Activated CD4-positive, alpha-beta memory T cell treated with anti-CD3 and anti-CD28 coated beads for 36 hours (primary cell): ENCODE measurements around the gene MYO1E. TPM values are rescaled to one million over a fixed set of nuclear protein-coding genes. Genes with fewer than 3 reads are reported as not detected.
"Not testable (repeated sequence)": the region's sequence is repeated elsewhere in the genome, so short reads cannot be mapped to it uniquely, and the experiment has no call there.

Experiments used
- CTCF ChIA-PET: fragments of 350-600 bp; sonication (Branson Sonifier 250); formaldehyde crosslinking; loops from one replicate; lab custom pipeline; 2021; ENCODE audit warnings: antibody characterized with exemption, inconsistent platforms; lab: Charles Lee
- POLR2A ChIA-PET: fragments of 350-600 bp; sonication (Branson Sonifier 250); formaldehyde crosslinking; loops from one replicate; lab custom pipeline; 2021; ENCODE audit warnings: antibody characterized with exemption; lab: Charles Lee
- DNase-seq: peaks from one replicate; pipeline ENCODE4 v3.0.0-alpha.2; 2020
- H3K27ac Mint-ChIP-seq: one replicate; pipeline ENCODE4 v1.8.0; 2021; ENCODE audit warnings: mixed read lengths
- H3K27me3 Mint-ChIP-seq: one replicate; pipeline ENCODE4 v1.8.0; 2021; ENCODE audit warnings: mixed read lengths
- H3K36me3 Mint-ChIP-seq: one replicate; pipeline ENCODE4 v1.8.0; 2021; ENCODE audit warnings: mixed read lengths
- H3K4me1 Mint-ChIP-seq: one replicate; pipeline ENCODE4 v1.8.0; 2021; ENCODE audit warnings: low read depth, mixed read lengths
- H3K4me3 Mint-ChIP-seq: one replicate; pipeline ENCODE4 v1.8.0; 2021; ENCODE audit warnings: mild to moderate bottlenecking, mixed read lengths
- H3K9me3 Mint-ChIP-seq: one replicate; pipeline ENCODE4 v1.8.0; 2021; ENCODE audit warnings: mixed read lengths
- intact Hi-C: fragments of 100-400 bp; cut with micrococcal nuclease; formaldehyde crosslinking; loops from one replicate; pipeline ENCODE4 v1.15.1; 2023
- total RNA-seq, 2 experiments: library from RNA; stranded (reverse); gene quantifications; one replicate each; pipeline ENCODE4 v1.2.3, GENCODE V29; 2021

The MYO1E gene
- total RNA-seq, 2 experiments from 2014 or later: 5.1 to 5.8 TPM

DNA sequence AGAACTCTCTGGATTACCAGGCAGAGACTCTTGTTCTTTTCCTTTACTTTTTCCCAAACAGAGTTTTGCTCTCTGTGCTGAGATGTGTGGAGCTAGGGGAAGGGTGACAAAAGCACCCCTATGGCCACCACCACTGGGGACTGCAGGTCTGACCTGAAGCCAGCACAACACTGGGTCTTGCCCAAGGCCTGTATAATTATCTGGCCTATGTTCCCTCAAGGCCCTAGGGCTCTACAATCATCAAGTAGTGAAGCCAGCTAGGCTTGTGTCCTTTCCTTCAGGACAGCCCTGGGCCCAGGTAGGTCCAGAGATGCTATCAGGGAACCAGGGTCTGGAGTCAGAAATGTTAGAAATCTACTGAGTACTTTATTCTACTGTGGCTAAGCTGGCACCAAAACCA, 28.4 kb downstream of the MYO1E start:
- H3K27ac Mint-ChIP-seq: no peak overlapping the region
- intact Hi-C loops: no loop called here
- ChIA-PET CTCF (interaction anchor here (0.6 to 1.0 kb wide), 2 partner anchors 9 to 364 kb away, joined by 3 read pairs; no protein-coding TSS in a partner anchor), POLR2A (no interaction called here)
- no peak overlapping the region for H3K4me3 Mint-ChIP-seq
- no peaks in the 10 kb centered on the region for H3K9me3 Mint-ChIP-seq
- DNase-seq: no peak
- no peaks in the 10 kb centered on the region for H3K36me3 Mint-ChIP-seq
- no peaks in the 10 kb centered on the region for H3K4me1 Mint-ChIP-seq
- H3K27me3 Mint-ChIP-seq: peaks cover 2% of the 10 kb centered on the region

DNA sequence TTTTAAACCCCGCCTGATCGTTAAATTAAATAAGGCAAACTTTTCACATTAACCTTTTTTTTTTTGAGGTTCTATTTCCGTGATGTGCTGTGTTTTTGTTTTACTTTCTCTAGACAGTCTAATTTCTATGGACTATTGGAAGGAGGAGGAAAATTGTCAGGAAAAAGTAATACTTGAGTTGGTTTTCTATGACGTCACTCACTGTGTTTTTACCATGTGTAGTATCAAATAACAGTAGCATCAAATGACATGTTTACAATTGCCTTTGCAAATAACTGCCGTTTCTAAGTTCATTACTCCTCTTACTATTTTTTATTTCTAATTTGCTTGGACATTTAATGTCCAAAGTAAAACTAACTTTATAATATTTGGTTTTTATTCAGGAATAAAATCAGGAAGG, 32.3 kb downstream of the MYO1E start:
- CTCF ChIA-PET: no interaction called here
- Mint-ChIP-seq H3K9me3 (no peaks in the 10 kb centered on the region), H3K27me3 (peaks cover 2% of the 10 kb centered on the region), H3K36me3 (no peaks in the 10 kb centered on the region), H3K27ac (no peak overlapping the region), H3K4me1 (no peaks in the 10 kb centered on the region), H3K4me3 (no peak overlapping the region)
- POLR2A ChIA-PET: no interaction called here
- intact Hi-C loops: no loop called here
- no peak for DNase-seq

DNA sequence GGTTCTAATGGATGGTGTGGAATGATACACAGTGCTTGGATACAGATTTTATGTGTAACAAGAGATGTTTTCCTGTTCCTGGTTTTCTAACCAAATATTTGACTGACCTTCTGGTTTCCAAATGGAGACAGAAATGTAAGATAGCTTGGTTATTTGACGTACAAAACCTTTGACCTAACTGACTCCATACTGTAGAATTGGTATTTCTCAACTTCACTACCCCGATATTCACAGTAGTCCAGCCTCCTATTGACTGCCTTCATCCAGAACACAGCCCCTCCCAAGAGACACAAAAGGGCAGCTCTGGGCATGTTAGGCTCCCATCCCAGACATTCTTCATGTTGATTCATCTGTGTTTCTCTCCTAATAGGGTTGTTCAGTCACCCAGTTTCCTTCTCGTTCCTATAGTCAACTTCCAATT, 33.4 kb downstream of the MYO1E start:
- POLR2A ChIA-PET: no interaction called here
- H3K4me3 Mint-ChIP-seq: no peak overlapping the region

DNA sequence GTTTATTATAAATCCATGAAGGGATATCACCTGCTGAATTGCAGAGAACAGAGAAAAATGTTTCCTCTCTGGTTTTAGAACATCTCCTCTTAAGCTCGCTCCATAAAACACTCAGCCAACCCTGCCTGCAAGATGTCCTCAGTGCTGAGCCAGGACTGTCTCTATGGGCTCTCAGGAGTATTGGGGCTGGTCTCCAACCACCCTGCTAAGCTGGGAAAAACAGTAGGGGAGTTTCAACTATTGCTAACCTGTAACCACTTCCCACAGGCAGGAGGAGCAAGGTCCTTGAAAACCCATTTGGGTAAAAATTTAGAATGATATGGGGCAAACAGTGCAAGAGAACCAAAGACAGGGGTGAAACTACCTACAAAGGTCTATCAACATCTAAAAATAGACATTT, 34.3 kb downstream of the MYO1E start:
- no peak for DNase-seq
- H3K4me1 Mint-ChIP-seq: no peaks in the 10 kb centered on the region
- H3K9me3 Mint-ChIP-seq: no peaks in the 10 kb centered on the region
- intact Hi-C loops: no loop called here
- no peaks in the 10 kb centered on the region for H3K36me3 Mint-ChIP-seq
- CTCF ChIA-PET: no interaction called here
- peaks cover 2% of the 10 kb centered on the region for H3K27me3 Mint-ChIP-seq
- H3K4me3 Mint-ChIP-seq: no peak overlapping the region
- POLR2A ChIA-PET: no interaction called here
- H3K27ac Mint-ChIP-seq: no peak overlapping the region

More for the DNA sequence above, 33.4 kb downstream of the MYO1E start:
- H3K27ac Mint-ChIP-seq: no peak overlapping the region
- H3K36me3 Mint-ChIP-seq: no peaks in the 10 kb centered on the region
- CTCF ChIA-PET: no interaction called here
- no peak for DNase-seq
- intact Hi-C loops: no loop called here
- peaks cover 2% of the 10 kb centered on the region for H3K27me3 Mint-ChIP-seq
- no peaks in the 10 kb centered on the region for H3K9me3 Mint-ChIP-seq
- no peaks in the 10 kb centered on the region for H3K4me1 Mint-ChIP-seq

DNA sequence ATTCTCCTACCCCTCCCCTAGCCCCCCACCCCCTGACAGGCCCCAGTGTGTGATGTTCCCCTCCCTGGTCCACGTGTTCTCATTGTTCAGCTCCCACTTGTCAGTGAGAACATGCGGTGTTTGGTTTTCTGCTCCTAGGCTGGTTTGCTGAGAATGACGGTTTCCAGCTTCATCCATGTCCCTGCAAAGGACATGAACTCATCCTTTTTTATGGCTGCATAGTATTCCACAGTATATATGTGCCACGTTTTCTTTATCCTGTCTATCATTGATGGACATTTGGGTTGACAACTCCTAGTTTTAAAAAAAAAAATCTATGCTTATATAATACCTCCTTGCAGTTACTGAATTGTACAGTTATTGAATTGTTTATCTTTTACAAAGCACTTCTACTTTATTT, 35.9 kb downstream of the MYO1E start:
- not testable (repeated sequence) for H3K27me3 Mint-ChIP-seq

DNA sequence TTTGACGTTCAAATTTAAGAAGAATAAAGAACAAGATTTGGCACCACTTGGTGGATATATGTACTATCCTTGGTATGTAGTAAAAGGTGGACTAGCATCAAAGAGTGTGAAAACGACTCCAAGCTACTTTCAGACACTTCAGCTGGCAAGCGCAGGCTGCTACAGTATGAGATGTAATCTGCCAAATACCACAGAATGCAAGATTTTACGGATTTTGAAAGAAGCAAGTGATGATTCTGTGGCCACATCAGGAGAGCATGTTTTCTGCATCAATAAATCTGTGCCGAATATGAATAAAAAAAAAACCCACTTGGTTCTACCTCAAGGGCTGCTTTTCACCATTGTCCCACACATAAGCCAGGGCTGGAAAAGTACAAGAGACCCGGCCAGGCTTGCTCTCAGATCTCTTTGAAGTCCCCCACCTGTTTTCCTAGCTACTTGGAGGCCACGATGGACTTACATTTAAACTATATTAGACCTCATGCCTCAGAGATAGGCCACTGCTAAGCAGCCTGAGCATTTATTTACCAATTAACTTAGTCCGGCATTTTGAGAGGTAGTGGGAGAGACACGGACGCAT, 37.4 kb downstream of the MYO1E start:
- Mint-ChIP-seq H3K36me3 (no peaks in the 10 kb centered on the region), H3K4me1 (no peaks in the 10 kb centered on the region), H3K9me3 (no peaks in the 10 kb centered on the region), H3K27me3 (no peaks in the 10 kb centered on the region), H3K27ac (no peak overlapping the region), H3K4me3 (no peak overlapping the region)
- ChIA-PET POLR2A (no interaction called here), CTCF (interaction anchor here (0.6 to 1.3 kb wide), 2 partner anchors 8 to 152 kb away, joined by 3 to 5 read pairs; no protein-coding TSS in a partner anchor)
- intact Hi-C loops: no loop called here
- DNase-seq: no peak

More for the DNA sequence above, 35.9 kb downstream of the MYO1E start:
- H3K36me3 Mint-ChIP-seq, intact Hi-C loops, H3K27ac Mint-ChIP-seq, H3K9me3 Mint-ChIP-seq, DNase-seq, POLR2A ChIA-PET, H3K4me1 Mint-ChIP-seq, H3K4me3 Mint-ChIP-seq: not testable (repeated sequence)
- CTCF ChIA-PET: interaction anchor here (0.6 kb wide), 1 partner anchor 41 kb away, joined by 3 read pairs; no protein-coding TSS in a partner anchor

DNA sequence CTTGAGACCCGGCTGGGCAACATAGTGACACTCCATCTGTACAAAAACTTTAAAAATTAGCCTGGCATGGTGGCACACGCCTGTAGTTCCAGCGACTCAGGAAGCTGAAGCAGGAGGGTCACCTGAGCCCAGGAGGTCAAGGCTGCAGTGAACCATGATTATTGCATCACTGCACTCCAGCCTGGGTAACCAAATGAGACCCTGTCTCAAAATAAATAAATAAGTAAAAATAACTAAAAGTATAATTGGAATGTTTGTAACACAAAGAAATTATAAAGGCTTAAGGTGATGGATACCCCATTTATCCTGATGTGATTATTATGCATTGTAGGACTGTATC, 38.6 kb downstream of the MYO1E start:
- ChIA-PET CTCF (no interaction called here), POLR2A (no interaction called here)
- Mint-ChIP-seq H3K36me3 (no peaks in the 10 kb centered on the region), H3K27ac (no peak overlapping the region), H3K4me1 (no peaks in the 10 kb centered on the region), H3K9me3 (no peaks in the 10 kb centered on the region), H3K4me3 (no peak overlapping the region), H3K27me3 (no peaks in the 10 kb centered on the region)
- no peak for DNase-seq
- intact Hi-C loops: no loop called here

DNA sequence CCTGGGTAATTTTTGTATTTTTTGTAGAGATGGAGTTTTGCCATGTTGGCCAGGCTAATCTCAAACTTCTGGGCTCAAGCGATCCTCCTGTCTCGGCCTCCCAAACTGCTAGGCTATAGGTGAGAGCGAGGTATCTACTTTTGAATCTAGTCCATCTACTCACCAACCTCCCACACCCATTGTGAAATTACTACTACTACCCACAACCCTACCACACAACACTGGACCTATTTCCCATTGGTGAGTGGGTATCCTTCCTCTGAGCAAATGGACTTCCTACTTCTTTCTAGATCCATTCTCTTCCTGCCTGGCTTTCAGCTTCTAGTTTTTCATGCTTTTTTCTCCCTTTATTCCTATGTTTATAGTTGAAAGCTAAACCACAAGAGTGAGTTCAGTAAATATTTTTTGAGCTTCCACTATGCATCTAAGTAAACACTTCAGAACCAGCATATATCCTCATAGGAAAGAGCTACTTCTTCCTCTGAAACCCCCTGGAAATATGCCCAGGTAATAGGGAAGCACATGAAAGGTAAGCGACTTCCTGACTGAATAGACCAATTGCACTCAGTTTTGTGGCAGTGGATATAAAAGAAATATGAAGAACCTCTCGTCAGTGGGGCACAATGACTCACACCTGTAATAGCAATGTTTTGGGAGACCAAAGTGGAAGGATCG, 39.1 kb downstream of the MYO1E start:
- intact Hi-C loops: no loop called here
- Mint-ChIP-seq H3K36me3 (no peaks in the 10 kb centered on the region), H3K4me1 (no peaks in the 10 kb centered on the region), H3K4me3 (no peak overlapping the region), H3K27me3 (no peaks in the 10 kb centered on the region), H3K27ac (no peak overlapping the region), H3K9me3 (no peaks in the 10 kb centered on the region)
- POLR2A ChIA-PET: no interaction called here
- no peak for DNase-seq
- CTCF ChIA-PET: no interaction called here

DNA sequence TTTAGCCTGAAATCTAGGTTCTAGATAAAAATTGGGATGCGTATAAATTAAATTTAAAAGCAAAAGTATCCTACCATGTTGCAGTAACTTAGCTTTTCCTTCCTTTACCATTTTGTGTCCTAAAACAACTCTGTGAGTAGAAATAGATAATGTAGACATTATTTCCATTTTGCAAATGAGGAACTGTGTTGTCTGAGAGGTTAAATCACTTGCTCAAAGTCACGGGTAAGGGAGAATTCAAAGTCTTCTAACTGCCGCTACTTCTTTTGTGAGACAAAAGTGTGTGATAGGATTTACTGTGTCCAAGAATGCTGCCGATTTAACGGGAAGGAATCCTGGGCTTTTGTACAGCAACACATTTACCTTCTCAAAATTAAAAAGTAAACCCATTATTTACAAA, 40.7 kb downstream of the MYO1E start:
- DNase-seq: no peak
- ChIA-PET CTCF (no interaction called here), POLR2A (no interaction called here)
- Mint-ChIP-seq H3K4me3 (no peak overlapping the region), H3K4me1 (no peaks in the 10 kb centered on the region), H3K27me3 (no peaks in the 10 kb centered on the region), H3K9me3 (no peaks in the 10 kb centered on the region), H3K27ac (no peak overlapping the region), H3K36me3 (no peaks in the 10 kb centered on the region)
- intact Hi-C loops: no loop called here

DNA sequence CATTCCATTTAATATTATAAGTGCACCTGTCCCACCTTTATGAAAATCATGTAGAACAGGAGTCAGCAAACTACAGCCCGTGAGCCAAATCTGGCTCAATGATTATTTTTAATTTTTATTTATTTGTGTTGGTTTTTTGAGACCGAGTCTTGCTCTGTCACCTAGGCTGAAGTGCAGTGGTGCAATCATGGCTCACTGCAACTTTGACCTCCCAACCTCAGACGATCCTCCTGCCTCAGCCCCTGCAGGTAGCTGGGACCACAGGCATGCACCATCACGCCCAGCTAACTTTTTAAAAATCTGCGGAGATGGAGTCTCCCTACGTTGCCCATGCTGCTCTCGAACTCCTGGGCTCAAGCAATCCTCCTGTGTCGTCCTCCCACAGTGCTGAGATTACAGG, 42.0 kb downstream of the MYO1E start:
- no peak overlapping the region for H3K4me3 Mint-ChIP-seq
- POLR2A ChIA-PET: no interaction called here
- no peak for DNase-seq
- H3K4me1 Mint-ChIP-seq: no peaks in the 10 kb centered on the region
- no peaks in the 10 kb centered on the region for H3K27me3 Mint-ChIP-seq
- H3K27ac Mint-ChIP-seq: no peak overlapping the region
- no peaks in the 10 kb centered on the region for H3K36me3 Mint-ChIP-seq
- CTCF ChIA-PET: no interaction called here
- intact Hi-C loops: no loop called here
- no peaks in the 10 kb centered on the region for H3K9me3 Mint-ChIP-seq

DNA sequence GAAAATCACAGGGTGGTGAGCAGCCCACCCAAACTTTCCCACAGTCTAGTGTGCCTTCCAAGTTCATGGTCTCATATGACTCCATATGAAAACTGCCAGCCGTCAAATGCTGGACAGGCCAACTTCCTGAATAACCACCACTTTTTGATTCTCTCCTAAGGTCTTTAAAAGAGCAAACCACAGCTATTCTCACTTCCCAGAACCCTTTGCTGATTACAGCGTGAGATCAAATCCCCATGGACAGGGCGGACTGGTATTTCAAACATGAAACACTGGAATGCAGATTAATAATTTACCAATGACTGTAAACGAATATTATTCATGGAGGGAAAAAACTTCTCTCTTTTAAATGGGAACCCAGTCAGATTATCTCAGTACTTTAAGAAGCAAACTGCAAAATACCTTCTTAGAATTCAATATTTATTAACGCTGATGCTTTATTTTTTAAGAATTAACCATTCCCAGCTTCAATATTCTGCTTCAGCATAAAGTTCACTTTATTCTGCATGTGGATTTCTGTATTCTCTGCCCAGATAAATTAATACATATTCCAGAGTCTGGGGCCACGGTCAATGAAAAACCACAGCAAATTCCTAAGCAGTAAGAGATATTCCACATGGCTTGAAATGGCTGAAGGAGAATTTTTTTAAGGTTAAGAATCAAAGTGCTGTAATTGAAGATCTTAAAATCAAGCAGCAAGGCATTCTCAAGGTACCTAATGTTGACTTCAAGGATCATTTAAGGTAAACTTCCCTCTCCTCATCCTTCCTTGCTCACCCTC, 42.9 kb downstream of the MYO1E start:
- CTCF ChIA-PET: no interaction called here
- Mint-ChIP-seq H3K4me3 (no peak overlapping the region), H3K36me3 (no peaks in the 10 kb centered on the region), H3K9me3 (no peaks in the 10 kb centered on the region), H3K4me1 (no peaks in the 10 kb centered on the region), H3K27me3 (no peaks in the 10 kb centered on the region), H3K27ac (no peak overlapping the region)
- POLR2A ChIA-PET: no interaction called here
- no peak for DNase-seq
- intact Hi-C loops: no loop called here

DNA sequence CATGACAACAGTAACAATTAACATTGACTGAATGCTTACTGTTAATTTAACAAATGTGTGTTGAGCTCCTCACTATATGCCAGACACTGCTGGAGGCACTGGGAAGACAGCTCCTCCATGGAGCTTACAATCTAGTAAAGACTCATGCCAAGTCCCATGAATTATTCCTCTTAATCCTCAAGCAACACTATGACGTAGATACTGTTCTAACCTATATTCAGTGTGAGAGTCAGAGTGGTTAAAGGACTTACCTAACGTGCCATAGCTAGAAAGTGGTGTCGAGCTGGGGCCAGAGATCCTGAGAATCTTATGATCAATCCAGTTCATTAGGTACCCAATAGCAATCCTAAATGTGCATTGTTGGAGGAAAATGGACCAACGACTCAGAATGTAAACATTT, 43.6 kb downstream of the MYO1E start:
- CTCF ChIA-PET: no interaction called here
- Mint-ChIP-seq H3K27me3 (no peaks in the 10 kb centered on the region), H3K4me3 (no peak overlapping the region), H3K9me3 (no peaks in the 10 kb centered on the region), H3K4me1 (no peaks in the 10 kb centered on the region), H3K36me3 (no peaks in the 10 kb centered on the region), H3K27ac (no peak overlapping the region)
- intact Hi-C loops: no loop called here
- DNase-seq: no peak
- POLR2A ChIA-PET: no interaction called here
